ENCODE results near the gene NOL4L.

GRCh38 chr20:32588040-32588439 lies 2.9 kb upstream of the NOL4L start:
- no peak for TF ChIP-seq TCF4 (CRISPR knock-in tag; IDR thresholded peaks at IDR 0.05; ENCODE audit: borderline replicate concordance)
- TF ChIP-seq CSRNP3 (CRISPR knock-in tag; IDR thresholded peaks at IDR 0.05) = no peak
- no peak for TF ChIP-seq CREB5 (CRISPR knock-in tag; IDR thresholded peaks at IDR 0.05; ENCODE audit: low read depth)
- TF ChIP-seq PATZ1 (CRISPR knock-in tag; IDR thresholded peaks at IDR 0.05; ENCODE audit: borderline replicate concordance) = no peak
- no peak for TF ChIP-seq ZNF8 (CRISPR knock-in tag; IDR thresholded peaks at IDR 0.05)

Measured in SK-N-SH treated with all-trans-retinoic acid at 6 μM for 48 hours (cell line).